ENCODE measurements around the gene MPEG1.

The MPEG1 gene

GRCh38 chr11:59188954-59189353 lies 23.8 kb downstream of the MPEG1 start:
- peak; percentile 60 for DNase-seq (ENCODE audit: low read depth)

GRCh38 chr11:59187587-59187986 lies 25.1 kb downstream of the MPEG1 start:
- DNase-seq (ENCODE audit: low read depth), result peak; percentile 48

GRCh38 chr11:59187035-59187434 lies 25.7 kb downstream of the MPEG1 start:
- DNase-seq (ENCODE audit: low read depth), result no peak

- peak; percentile 34 for DNase-seq (ENCODE audit: low read depth)
Observed at GRCh38 chr11:59186130-59186594, 26.6 kb downstream of the MPEG1 start.

GRCh38 chr11:59185386-59185945 lies 27.3 kb downstream of the MPEG1 start:
- DNase-seq (ENCODE audit: low read depth), result no peak

- DNase-seq (ENCODE audit: low read depth), result no peak
Observed at GRCh38 chr11:59184691-59185339, 27.9 kb downstream of the MPEG1 start.

- no peak for DNase-seq (ENCODE audit: low read depth)
Observed at GRCh38 chr11:59183771-59184170, 29.0 kb downstream of the MPEG1 start.

- no peak for DNase-seq (ENCODE audit: low read depth)
Observed at GRCh38 chr11:59182457-59183151, 30.1 kb downstream of the MPEG1 start.

GRCh38 chr11:59181746-59182456 lies 30.8 kb downstream of the MPEG1 start:
- no peak for DNase-seq (ENCODE audit: low read depth)

- DNase-seq (ENCODE audit: low read depth), result no peak
Observed at GRCh38 chr11:59180907-59181306, 31.8 kb downstream of the MPEG1 start.

GRCh38 chr11:59180168-59180776 lies 32.5 kb downstream of the MPEG1 start:
- DNase-seq (ENCODE audit: low read depth), result no peak

- DNase-seq (ENCODE audit: low read depth), result no peak
Observed at GRCh38 chr11:59179121-59179520, 33.6 kb downstream of the MPEG1 start.

- peak; percentile 20 for DNase-seq (ENCODE audit: low read depth)
Observed at GRCh38 chr11:59178402-59178801, 34.3 kb downstream of the MPEG1 start.

- DNase-seq (ENCODE audit: low read depth), result no peak
Observed at GRCh38 chr11:59176330-59176729, 36.4 kb downstream of the MPEG1 start.

GRCh38 chr11:59175091-59175501 lies 37.6 kb downstream of the MPEG1 start:
- DNase-seq (ENCODE audit: low read depth), result no peak

- DNase-seq (ENCODE audit: low read depth), result peak; percentile 70
Observed at GRCh38 chr11:59174664-59175033, 38.1 kb downstream of the MPEG1 start.

- peak; percentile 36 for DNase-seq (ENCODE audit: low read depth)
Observed at GRCh38 chr11:59173964-59174663, 38.6 kb downstream of the MPEG1 start.

GRCh38 chr11:59173080-59173963 lies 39.4 kb downstream of the MPEG1 start:
- DNase-seq (ENCODE audit: low read depth), result peak; percentile 54

GRCh38 chr11:59172345-59173079 lies 40.2 kb downstream of the MPEG1 start:
- DNase-seq (ENCODE audit: low read depth), result no peak
